SW480 (cell line): ENCODE measurements around the gene MEGF11.

Experiments used
- DNase-seq: peaks from one replicate; pipeline ENCODE4 v3.0.0-alpha.2; 2016; ENCODE audit warnings: low spot score

MEGF11 gene

GRCh38 chr15:66092053-66093016 is 161.2 kb downstream of the MEGF11 start:
- DNase-seq = no peak

DNA sequence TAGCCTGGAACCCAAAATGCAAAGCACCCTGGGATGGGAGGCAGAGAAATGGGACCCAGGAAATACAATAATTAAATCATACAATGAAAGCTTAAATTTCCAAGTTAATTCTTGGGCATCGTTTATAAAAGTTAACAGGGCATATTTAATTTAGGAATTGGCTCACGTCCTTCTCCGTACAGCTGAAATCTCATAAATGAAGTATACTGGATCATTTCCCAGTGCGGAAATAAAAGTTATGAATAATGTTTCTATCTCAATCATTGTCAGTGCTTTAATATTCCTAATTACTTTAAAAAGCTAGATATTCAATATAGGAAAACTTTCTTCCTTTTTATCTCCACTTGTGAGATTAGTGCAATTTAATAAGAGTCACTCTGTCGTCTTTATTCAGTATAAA is 164.0 kb downstream of the MEGF11 start:
- no peak for DNase-seq

DNA sequence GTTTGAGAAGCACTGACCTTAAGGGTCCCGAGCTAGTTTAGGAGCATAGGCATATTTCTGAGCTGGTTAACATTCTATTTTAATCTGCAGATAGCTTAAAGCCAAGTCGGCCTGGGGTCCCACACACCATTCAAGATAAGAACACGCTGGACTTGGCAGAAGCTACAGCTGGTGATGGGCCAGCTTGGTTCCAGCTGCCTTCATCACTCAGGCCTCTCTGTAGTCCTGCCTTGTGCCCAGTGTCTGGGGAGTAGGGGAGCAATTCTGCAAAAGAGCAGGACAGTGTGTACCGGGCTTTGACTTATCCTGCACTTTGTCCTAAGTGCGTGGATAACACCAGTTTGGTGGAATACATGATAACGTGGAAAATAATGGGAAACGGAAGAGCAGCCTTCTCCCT is 164.5 kb downstream of the MEGF11 start:
- DNase-seq = no peak

DNA sequence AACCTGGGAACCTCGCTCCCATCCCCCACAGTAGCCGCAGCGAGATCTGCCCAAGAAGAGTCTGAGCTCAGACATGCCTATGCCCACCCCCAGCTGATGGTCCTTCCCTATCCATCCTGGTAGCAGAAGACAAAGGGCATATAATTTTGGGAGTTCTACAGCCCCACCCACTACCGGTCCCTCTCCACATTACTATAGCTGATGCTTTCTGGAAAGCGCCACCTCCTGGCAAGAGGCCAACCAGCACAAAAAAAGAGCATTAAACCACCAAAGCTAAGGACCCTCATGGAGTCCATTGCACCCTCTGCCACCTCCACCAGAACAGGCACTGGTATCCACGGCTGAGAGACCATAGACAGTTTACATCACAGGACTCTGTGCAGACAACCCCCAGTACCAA is 168.4 kb downstream of the MEGF11 start:
- DNase-seq = no peak

DNA sequence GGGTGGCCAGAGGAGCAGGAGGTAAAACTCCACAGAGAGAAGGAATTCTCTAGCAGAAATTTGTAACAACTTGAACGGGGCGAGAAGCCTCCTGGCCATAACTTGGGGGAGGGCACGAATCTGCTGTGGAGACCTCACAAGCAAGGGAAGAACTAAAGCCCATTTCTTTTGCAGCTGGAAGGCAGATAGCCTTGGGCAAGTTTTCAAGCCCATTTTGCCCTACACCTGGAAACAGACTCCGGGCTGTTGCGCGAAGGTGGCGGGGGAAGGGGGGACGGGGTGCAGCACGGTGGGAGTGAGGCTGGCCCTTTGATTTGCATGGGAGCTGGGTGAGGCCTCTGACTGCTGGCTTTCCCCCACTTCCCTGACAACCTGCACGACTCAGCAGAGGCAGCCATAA is 168.8 kb downstream of the MEGF11 start:
- DNase-seq = no peak

DNA sequence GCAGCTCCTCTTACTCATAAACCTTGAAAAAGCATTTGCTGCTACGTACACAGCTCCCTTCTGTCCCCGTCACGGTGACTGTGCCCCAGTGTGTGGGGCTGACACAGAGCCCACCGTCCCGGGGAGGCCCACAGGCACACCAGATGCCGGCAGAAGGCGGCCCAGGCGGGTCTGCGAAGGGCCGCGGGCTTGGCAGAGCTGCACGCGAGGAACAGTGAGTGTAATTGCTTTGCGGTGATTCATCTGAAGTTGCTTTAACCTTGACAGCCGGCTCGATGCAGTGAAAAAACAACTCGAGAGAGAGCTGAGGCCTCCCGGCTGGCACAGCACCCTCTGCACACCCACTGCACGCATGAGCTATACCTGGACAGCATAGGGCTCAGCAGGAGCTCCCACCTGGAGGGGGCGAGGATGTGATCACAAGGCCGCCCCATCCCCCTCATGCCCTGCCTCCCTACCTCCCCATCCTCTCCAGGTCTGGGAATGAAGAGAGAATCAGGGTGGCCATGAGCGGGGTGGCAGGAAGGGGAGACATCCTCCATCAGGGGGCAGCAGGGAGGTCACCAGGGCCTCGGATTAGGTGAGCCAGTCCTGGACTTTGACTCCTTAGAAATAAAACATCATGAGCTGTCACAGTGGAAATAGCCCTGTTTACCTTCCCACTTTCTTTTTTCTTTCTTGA is 172.7 kb downstream of the MEGF11 start:
- peak; percentile 53 for DNase-seq

DNA sequence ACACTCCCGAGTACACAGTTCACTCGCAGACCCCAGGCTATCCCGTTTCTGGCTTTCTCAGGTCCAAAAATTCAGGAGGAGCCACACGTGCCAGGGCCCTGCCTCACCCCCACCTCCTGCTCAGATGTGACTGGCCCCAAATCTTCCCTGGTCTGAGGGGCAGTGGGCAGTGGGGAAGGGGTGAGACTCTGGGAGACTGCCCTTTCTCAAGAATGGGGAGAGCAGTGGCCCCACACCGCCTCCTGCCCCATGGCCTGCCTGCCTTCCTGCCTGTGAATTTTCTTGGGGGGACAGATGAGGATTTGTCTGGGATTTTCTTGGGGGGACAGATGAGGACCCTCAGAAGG is 174.6 kb downstream of the MEGF11 start:
- no peak for DNase-seq

DNA sequence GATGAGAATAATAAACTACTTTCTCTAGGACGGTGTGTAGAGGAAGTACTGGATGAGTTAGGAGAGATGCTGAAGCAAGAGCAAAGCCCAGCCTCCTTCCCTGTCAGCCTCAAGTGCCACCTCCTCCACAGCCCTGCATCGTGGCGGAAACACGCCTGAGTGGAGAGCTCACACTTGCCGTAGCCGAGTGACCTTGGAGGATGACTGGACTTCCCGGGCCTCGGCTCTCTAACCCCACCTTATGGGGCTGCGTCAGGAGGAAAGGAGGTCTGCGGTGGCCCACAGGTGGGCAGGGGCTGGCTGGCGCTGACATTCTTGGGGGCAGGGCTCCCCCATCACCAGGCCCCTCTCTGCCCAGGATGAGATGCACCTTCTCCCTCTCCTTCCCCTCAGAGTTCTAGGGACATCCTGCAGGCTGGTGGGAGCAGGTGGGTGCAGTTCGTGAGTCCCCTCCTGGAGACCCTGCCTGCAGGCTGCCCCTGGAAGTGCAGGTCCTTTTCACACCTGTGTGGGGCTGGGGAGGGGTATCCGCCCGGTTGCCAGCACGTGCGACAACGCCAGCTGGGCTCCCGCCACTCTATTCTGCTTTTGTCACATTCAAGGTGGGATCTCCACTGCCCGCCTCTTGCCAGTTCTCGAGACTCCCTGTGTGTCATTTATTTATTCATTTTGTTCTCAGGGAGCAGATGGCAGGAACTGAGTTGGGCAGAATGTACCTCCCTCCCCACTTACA is 175.2 kb downstream of the MEGF11 start:
- DNase-seq = no peak

DNA sequence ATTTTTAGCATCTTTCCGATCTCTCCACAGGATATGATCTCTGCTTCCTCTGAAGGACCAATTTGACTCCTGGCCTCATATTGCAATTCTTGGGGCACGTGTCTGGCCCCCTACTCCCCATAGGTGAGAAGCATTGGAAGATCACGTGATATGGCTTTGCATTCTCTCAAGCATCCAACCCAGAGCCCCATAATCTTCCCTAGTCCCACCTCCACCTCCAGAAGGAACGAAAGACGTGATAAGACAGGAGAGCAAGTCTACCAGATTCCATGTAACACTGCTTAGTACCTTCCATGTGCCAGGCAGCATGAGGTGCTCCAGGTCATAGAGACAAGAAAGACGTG is 176.3 kb downstream of the MEGF11 start:
- no peak for DNase-seq

DNA sequence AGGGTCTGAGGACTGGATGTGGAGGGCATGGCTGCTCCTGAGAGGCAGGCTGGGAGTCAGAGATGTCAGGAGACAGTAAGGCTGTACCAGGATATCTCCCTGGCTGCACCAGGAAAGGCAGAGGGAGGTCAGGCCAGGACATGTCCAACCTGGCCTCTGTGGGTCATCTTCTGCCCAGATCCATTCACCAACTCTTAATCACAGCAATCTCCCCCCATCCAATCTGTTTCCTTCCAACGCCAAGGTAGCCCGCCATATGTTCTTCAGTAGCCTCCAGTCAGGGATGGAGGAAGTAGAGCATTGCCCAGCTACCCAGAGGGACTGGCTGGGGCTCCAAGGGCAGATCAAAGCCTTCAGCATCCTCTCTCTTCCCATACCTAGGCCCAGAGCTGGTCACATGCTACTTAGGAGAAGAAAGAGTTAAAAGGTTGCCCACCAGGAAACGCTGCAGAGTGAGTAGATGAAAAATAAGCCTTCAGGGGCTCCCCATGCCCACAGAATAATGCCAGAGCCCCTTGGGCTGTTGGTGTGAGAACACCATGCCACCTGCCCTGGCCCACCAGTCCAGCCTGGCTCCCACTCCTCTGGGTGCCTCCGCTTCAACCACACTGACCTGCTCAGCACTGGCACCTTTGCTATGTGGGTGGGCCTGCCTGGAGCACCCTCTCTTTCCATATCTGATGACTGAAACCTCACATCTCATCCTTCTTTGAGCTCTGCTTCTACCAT is 176.8 kb downstream of the MEGF11 start:
- DNase-seq = no peak

DNA sequence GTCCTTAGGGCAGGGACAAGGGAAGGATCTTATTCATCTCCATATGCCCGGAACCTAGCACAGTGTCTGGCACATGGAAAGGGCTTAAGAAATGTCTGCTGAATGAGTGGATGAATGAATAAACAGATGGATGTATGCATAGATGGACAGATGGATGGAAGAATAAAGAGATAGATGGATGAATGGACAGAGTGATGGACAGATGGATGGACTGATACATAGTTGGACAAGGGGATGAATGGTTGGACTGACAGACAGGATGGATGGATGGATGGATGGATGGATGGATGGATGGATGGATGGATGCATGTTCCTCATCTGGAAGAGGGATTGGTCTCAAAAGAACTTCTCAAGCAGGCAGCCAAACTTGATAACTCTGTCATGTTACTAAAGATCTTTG is 177.6 kb downstream of the MEGF11 start:
- no peak for DNase-seq

DNA sequence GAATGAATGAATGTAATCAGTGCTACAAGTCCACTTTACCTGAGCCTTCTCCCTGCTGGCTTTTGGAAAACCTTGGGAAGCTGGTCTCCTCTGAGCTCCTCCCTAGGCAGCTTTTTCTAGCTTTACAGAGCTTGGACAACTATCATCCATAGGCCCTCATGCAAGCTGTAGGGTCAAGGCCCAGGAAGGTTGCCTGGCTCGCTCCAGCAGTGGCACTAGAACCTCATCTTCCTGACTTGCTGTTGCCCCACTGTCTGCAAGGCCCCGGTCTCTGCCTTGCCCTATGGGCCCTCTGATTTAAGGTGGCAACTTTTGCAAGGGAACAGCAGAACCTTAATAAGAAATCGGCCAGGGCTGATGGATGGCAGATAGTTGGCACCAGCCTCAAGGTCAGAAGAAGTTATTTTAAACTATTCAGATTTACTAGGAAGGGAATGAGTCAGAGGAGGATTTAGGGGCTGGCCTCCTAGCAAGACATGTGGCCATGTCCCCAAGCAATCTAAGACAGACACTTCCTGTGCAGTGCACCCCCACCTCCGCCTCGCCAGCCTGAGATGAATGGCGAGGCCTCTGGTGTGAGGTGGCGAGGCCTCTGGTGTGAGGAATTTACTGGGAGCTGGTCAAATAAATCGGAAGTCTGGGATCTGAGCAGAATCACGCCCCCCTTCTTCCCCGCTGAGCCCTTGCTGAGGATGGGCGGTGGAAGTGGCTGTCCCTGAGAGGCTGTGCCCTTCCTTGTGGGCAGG is 180.8 kb downstream of the MEGF11 start:
- DNase-seq = no peak

- no peak for DNase-seq
Observed at GRCh38 chr15:66071921-66072295, 181.6 kb downstream of the MEGF11 start.

DNA sequence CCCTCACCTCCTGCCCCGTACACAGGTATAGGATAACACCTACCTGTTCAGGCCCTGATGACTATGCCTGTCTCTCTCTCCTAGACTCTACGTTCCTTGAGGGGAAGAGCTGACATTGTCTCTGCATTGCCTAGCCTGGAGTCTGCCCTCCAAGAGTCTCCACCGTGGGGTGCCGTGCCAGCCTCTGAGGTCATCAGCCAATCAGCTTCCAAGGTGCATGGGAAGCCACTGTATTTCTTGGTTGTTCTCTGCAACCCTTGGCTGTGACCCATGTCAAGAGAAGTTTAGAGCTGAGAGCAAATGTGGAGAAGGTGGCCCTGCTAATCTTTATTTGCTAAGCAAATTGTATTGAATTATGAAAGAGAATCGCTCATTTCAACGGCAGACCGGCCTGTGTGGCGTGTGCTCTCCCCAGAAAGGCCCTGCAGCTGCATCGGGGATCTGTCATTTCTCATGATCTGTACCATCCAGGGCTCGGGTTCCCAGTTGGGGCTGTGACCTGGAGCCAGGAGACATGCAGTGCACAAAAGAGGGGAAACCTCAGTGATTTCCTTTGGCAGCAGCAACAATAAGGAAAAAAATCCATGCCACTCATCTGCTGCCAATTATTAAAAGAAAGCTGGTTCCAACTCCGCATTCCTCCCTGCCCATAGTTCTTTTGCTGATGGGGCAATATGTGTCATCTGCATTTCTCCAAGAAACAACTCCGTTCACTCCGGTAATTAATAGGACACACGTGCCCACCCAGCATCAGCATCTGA is 182.2 kb downstream of the MEGF11 start:
- DNase-seq = no peak

DNA sequence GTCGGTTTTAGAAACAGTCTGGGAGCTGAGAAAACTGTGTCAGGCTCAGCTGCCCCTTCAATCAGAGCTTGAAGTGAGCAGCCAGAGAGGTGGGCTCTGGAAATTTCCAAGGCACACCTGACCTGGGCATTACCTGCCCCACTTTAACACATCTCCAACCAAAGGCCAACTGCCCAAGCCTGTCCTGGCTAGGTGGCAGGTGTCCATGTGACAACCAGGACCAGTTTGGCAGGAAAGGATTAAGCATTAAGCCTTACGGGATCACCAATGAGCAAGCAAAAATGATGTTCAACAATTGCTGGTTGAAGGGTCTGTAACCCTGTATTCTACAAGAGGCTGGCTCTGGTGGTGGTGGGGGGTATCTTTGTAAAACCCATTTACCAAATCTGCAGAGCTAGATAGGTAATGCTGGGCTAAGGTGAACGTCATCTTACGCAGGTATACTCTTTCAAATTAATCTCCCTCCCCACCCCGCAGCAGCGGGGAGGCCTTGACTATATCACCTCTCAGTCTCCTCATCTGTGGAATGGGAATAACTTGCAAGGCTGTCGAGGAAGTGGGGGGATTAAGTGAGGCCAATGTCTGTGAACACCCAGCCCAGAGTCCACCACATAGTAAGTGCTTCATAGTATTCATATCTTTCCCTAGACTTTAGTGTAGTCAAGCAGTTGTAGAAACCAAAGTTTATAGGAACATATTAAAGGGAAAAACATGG is 183.2 kb downstream of the MEGF11 start:
- no peak for DNase-seq

DNA sequence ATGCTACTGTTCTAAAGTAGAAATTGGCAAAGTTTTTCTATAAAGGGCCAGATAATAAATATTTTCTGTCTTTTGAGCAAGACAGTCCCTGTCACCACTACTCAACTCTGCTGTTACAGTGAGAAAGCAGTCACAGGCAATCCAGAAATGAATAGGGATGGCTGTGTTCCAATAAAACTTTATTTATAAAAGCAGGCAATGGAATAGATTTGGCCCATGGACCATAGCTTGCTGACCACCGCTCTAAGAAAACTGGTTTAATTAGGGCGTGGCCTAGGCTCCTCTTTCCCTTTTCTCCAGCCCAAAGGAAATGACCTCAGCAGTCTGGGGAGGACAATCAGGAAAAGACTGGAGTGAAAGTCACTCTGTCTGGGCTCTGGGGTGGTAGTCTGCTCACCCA is 183.8 kb downstream of the MEGF11 start:
- DNase-seq = no peak

DNA sequence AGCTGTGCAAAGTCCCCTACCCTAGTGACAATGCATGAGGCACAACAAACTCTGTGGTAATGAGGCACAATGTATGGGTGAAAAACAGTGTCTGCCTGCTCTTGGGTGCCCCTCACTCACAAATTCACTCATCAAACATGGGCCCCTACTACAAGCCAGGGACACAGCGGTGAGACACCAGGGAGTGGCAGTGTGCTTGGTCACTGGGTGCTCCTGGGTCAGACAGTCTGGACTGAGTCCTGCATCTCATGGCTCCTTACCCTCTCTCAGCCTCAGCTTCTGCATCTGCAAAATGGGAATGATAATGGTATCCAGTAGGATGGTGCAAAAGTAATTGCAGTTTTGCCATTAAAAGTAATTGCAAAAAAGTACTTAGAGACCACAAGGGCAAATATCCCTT is 184.7 kb downstream of the MEGF11 start:
- no peak for DNase-seq

- DNase-seq = no peak
Observed at GRCh38 chr15:66067687-66068086, 185.9 kb downstream of the MEGF11 start.

DNA sequence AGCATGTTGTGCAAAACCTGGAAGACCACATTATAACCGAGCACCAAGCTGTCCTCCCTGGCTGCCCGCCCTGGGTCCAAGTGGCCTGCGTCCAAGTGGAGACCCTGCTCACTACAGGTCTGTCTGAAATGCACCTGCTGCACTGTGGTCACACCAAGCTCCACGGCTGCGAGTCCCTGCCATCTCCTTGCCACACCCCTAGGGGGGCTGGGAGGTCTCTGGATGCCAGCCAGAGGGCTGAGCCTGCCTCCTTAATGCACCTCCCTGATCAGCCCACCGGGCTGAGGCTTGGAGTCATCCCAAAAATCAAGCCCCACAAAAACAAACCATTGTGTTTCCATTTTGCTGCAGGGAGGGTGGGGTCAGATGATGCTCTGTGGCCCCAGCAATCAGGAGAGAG is 187.1 kb downstream of the MEGF11 start:
- DNase-seq = no peak

DNA sequence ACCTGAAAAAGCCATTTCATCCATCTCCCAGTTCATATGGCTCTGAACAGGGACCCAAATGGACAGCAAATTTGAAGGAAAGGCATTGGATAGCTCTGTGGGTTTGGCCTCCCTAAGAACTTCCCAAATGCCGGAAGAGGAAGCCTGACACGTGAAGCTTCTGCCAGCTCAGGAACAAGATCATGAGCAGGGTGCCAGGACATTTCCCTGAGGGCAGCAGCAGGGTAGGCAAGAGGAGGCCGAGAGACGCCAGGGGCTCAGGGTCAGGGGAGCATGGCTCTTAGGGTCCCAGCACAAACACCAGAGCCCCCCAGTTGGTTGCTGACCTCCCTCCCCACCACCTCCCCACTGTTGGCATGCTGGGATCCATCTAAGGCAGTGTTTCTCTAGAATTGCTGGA is 187.5 kb downstream of the MEGF11 start:
- no peak for DNase-seq
